Inflammatory macrophage treated with lipopolysaccharide for 4 hours (primary cell): ENCODE results near the gene NFIX.

Experiments
- DNase-seq: peaks from one replicate; pipeline ENCODE4 v3.0.0-alpha.2; 2020

Gene NFIX

DNA sequence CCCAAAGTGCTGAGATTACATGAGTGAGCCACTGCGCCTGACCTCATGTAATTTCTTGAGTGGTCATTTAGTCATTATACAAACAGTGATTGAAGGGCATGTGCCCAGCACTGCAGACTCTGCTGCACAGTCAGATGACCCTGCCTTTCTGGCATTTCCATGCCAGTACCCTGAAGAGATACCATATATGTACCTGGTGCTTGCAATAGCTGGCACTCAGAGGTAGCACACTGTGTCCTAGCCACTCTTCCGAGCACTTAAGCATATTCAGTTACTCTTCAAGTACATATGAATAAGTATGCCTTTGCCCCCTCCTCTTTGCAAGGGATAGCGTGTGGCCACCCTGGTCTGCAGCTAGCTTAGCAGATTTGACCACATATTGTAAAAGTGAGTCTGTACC, 139.4 kb downstream of the NFIX start:
- DNase-seq, result no peak

DNA sequence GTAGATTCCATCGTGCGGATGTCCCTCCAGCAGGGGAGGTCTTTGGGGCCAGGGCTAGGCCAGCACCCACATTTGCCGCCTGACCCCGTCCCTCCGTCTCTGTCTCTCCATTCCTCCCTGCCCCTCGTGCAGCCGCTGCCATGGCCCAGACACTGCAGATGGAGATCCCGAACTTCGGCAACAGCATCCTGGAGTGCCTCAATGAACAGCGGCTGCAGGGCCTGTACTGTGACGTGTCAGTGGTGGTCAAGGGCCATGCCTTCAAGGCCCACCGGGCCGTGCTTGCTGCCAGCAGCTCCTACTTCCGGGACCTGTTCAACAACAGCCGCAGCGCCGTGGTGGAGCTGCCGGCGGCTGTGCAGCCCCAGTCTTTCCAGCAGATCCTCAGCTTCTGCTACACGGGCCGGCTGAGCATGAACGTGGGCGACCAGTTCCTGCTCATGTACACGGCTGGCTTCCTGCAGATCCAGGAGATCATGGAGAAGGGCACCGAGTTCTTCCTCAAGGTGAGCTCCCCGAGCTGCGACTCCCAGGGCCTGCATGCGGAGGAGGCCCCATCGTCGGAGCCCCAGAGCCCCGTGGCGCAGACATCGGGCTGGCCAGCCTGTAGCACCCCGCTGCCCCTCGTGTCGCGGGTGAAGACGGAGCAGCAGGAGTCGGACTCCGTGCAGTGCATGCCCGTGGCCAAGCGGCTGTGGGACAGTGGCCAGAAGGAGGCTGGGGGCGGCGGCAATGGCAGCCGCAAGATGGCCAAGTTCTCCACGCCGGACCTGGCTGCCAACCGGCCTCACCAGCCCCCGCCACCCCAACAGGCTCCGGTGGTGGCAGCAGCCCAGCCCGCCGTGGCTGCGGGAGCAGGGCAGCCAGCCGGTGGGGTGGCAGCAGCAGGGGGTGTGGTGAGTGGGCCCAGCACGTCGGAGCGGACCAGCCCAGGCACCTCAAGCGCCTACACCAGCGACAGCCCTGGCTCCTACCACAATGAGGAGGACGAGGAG, 140.1 kb downstream of the NFIX start:
- DNase-seq, result no peak

DNA sequence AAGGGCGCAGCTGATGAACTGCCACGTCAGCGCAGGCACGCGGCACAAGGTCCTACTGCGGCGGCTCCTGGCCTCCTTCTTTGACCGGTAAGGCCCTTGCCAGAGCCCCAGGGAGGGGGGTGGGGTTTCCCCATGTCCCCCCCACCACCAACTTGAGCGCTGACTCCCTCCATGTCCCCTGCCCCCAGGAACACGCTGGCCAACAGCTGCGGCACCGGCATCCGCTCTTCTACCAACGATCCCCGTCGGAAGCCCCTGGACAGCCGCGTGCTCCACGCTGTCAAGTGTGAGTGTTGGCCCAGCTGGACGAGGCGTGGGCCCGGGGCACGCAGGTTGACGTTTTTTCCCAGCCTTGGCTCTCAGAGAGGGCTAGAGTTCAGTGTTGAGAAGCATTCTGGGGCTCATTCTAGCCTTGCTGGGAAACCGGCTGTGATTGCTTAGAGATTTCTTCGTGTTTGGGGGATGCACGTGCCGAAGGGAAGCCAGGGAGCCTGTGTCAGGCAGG, 142.1 kb downstream of the NFIX start:
- no peak for DNase-seq

DNA sequence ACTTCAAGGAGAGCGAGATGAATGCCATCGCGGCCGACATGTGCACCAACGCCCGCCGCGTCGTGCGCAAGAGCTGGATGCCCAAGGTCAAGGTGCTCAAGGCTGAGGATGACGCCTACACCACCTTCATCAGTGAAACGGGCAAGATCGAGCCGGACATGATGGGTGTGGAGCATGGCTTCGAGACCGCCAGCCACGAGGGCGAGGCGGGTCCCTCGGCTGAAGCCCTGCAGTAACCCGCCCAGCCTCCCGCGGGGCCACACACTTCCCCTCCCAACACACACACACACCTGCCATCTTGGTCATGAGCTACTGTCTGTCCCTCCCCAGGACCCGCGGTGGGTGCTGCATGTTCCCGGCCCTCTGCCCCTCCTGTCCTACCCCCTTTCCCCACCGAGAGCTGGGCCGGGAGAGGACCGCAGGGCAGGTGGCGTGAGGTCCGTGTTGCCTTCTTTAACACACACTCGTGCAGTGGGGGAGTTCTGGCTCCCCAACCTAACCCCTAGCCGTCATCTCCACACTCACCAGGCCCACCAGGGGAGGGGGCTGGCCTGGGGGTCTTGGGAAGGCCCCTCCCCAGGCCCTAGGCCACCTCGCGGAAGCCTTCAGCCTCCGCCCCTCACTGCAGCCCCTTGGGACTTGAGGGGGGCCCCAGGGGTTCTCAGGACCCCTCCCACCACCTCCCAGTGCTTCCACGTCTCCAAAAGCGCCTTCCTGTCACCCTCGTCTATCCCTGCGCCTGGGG, 143.1 kb downstream of the NFIX start:
- no peak for DNase-seq

DNA sequence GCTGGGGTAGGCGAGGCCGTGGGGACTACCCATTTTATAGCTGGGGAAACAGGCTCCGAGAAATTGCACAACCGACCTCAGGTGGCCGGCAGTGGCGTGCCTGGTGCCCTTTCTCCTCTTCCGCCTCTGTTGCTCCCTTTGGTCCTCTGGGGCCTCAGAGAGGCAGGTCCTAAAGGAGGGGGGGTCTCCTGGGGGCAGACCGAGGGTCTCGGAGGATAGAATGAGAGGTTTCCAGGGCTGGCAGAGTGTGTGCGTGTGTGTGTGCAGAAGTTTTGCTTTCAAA, 143.6 kb downstream of the NFIX start:
- no peak for DNase-seq

DNA sequence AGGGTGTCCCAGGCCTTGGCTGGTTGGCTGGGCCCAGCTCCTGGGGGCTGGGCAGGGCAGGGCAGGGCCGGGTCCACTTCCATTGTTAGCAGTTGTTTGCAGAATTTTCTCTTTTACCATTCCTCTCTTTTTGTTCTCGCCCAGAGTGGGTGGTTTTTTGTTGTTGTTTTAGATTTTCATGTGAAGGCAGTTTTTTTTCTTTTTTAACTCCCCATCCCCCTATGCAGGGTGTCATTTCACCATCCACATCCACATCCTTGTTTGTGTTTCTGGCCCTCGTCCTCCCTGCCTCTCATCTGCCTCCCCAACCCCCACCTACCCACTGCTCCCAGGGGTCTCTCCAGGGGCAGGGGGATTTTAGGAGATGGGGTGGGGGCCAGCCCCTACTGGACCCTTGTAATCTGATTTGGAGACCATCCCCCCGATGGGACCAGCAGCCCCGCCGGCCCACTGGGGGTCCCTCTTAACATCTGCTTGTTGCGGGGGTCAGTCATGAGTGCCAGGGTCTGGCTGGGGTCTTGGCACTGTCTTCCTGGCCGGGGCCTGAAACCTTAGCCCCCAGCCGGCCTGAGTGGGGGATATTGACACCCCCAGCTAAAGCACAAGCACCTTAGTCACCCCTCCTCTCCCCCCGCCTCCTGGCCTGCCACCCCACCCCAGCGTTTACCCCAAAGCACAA, 144.5 kb downstream of the NFIX start:
- DNase-seq, result no peak

DNA sequence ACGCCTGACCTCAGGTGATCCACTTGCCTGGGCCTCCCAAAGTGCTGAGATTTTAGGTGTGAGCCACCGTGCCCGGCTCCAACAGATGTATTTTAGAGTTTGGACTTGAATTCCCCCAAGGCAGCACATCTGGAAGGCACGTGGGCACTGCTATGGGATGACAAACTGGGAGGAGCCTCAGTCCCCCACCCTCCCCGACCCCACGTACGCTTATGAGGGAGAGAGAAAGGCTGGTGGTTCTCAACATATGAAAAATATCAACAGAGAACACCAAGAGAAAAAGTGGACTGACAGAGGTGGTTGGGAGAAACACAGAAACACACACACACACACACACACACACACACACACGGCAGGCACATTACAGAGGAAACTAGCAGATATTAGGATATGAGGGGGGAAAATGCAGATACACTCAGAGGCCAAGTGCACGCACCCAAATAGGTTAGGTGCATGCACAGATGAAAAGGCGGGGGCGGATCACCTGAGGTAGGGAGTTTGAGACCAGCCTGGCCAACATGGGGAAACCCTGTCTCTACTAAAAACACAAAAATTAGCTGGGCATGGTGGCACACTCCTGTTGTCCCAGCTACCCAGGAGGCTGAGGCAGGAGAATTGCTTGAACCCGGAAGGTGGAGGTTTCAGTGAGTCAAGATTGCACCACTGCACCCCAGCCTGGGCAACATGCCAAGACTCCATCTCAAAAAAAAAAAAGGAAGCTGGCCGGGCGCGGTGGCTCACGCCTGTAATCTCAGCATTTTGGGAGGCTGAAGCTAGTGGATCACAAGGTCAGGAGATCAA, 151.7 kb downstream of the NFIX start:
- DNase-seq, result peak; percentile 79
